WI38 (cell line): Measurements from ENCODE around the gene MAP3K21.

ENCODE experiments used
- H3K4me3 ChIP-seq: 2 replicates; pipeline ENCODE4 v1.5.1; 2011; ENCODE audit warnings: low read depth, mild to moderate bottlenecking, control low read depth, low read length
- CTCF ChIP-seq: IDR thresholded peaks from 2 replicates; pipeline ENCODE4 v1.5.1; 2012; ENCODE audit warnings: low read depth, mild to moderate bottlenecking, control low read depth, low read length

Gene MAP3K21

GRCh38 chr1:233334092-233334491, 6.6 kb downstream of the MAP3K21 start:
- no peak overlapping the region for H3K4me3 ChIP-seq
- no peak for TF ChIP-seq CTCF

- no peak for TF ChIP-seq CTCF
Observed at GRCh38 chr1:233336554-233337456, 9.3 kb downstream of the MAP3K21 start.

GRCh38 chr1:233337505-233337904, 10.0 kb downstream of the MAP3K21 start:
- H3K4me3 ChIP-seq: no peak overlapping the region
- no peak for TF ChIP-seq CTCF

More at GRCh38 chr1:233336554-233337456, 9.3 kb downstream of the MAP3K21 start:
- H3K4me3 ChIP-seq: no peak overlapping the region

- TF ChIP-seq CTCF: no peak
- H3K4me3 ChIP-seq: no peak overlapping the region
Observed at GRCh38 chr1:233338102-233338501, 10.6 kb downstream of the MAP3K21 start.

GRCh38 chr1:233340031-233340555, 12.6 kb downstream of the MAP3K21 start:
- TF ChIP-seq CTCF: no peak
- H3K4me3 ChIP-seq: no peak overlapping the region

- H3K4me3 ChIP-seq: no peak overlapping the region
- no peak for TF ChIP-seq CTCF
Observed at GRCh38 chr1:233340966-233341516, 13.5 kb downstream of the MAP3K21 start.

GRCh38 chr1:233342086-233342485, 14.6 kb downstream of the MAP3K21 start:
- H3K4me3 ChIP-seq: no peak overlapping the region
- TF ChIP-seq CTCF: no peak
